Activated T-cell treated with anti-CD3 and anti-CD28 coated beads, Interleukin-2, amount 50 U/mL, for 4 hours (primary cell): ENCODE data around the gene TC2N. TPM values are rescaled to one million over a fixed set of nuclear protein-coding genes. Genes with fewer than 3 reads are reported as not detected.
A peak's percentile ranks its signal among the peaks of the same experiment; 100 is the strongest.
"Not testable (repeated sequence)": the region's sequence is repeated elsewhere in the genome, so short reads cannot be mapped to it uniquely, and the experiment has no call there.

Experiments
- ATAC-seq, 2 donors: fragments of 200-7000 bp; cut with Tn5 transposase; one replicate each; pipeline ENCODE4 v1.10.0; 2021
- DNase-seq: peaks from one replicate; pipeline ENCODE4 v3.0.0-alpha.2; 2020
- H3K27me3 Mint-ChIP-seq: one replicate; pipeline ENCODE4 v1.8.0; 2021; ENCODE audit warnings: low read depth, mixed read lengths
- H3K36me3 Mint-ChIP-seq: one replicate; pipeline ENCODE4 v1.8.0; 2022; ENCODE audit warnings: mixed read lengths; ENCODE audit not compliant: insufficient read depth
- H3K4me1 Mint-ChIP-seq: one replicate; pipeline ENCODE4 v1.8.0; 2021; ENCODE audit warnings: low read depth, mixed read lengths
- H3K4me3 Mint-ChIP-seq: one replicate; pipeline ENCODE4 v1.8.0; 2021; ENCODE audit warnings: mild to moderate bottlenecking, moderate library complexity, mixed read lengths
- H3K9me3 Mint-ChIP-seq: one replicate; pipeline ENCODE4 v1.8.0; 2021; ENCODE audit warnings: mixed read lengths
- total RNA-seq, 3 donors: library from RNA; stranded (reverse); gene quantifications; one replicate each; pipeline ENCODE4 v1.2.1, GENCODE V29; 2021

Gene TC2N
- total RNA-seq, 3 donors from 2014 or later: 9.4 to 12.9 (median 10.7) TPM

DNA sequence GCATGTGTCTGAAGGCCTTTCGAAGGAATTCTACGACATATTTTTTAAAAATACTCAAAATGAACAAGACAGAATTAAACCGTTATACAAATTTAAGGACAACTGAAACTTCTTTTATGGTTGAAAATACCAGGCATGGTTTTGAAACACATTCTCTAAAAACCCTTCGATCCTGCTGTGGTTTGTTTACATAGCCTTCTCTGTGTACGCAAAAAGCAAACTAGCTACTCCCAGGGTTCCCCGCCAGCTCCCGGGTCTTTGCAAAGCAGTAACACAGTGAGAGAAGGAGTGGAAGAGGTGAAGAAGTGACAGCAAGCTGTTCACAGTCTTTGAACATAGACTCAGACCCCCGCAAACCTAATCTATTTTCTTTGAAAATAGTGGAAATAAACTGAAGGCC lies 2.2 kb upstream of the TC2N start:
- ATAC-seq (no peak), DNase-seq (no peak)
- peaks cover 94% of the 10 kb centered on the region for H3K4me1 Mint-ChIP-seq
- H3K4me3 Mint-ChIP-seq: peak overlapping the region; percentile 75
- H3K36me3 Mint-ChIP-seq: no peaks in the 10 kb centered on the region
- no peaks in the 10 kb centered on the region for H3K9me3 Mint-ChIP-seq
- H3K27me3 Mint-ChIP-seq: no peaks in the 10 kb centered on the region

DNA sequence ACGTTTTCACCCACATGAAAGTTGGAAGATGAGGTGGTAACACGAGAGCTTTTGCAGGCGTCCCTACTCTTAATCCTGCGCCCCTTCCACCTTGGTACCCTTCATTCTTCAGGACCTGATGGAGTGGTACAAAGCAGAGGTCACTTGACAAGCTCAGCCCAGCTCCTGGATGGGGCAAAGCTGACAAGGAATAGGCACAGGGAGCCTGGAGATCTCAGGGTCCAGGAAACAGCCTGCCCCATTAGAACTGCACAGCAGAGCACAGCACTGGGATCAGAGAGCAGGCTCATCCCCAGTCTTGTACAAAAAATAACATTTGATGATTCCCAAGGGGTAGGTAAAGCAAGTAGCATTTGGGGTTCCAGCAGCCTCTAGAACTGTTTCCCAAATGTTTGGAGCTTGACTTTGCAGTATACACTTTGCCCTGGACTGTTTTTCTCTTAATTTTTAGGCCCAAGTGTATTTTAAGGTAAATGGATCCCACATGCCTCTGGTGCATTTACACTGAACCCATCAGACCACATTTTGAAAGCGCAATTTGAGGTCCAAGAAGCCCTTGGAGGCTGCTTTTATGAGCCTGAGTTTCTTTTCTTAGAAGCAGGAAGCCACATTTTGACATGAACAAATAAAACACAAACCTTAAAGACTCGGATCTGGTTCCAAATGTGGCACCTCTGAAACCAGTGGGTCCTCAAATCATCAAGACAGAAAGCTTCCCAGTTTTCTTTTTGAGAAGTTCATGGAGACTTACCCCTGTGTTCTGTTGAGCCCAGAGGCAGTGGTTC lies 633 bp downstream of the TC2N start:
- peaks cover 8% of the 10 kb centered on the region for H3K36me3 Mint-ChIP-seq
- no peak for DNase-seq
- no peaks in the 10 kb centered on the region for H3K9me3 Mint-ChIP-seq
- peak; percentile 2 to 16 for ATAC-seq
- H3K4me3 Mint-ChIP-seq: peak overlapping the region; percentile 83
- peaks cover 93% of the 10 kb centered on the region for H3K4me1 Mint-ChIP-seq
- H3K27me3 Mint-ChIP-seq: no peaks in the 10 kb centered on the region

- peaks cover 94% of the 10 kb centered on the region for H3K4me1 Mint-ChIP-seq
- DNase-seq: no peak
- ATAC-seq: peak; percentile 32 to 33
- H3K27me3 Mint-ChIP-seq: no peaks in the 10 kb centered on the region
- peak overlapping the region; percentile 83 for H3K4me3 Mint-ChIP-seq
- H3K9me3 Mint-ChIP-seq: no peaks in the 10 kb centered on the region
- peaks cover 8% of the 10 kb centered on the region for H3K36me3 Mint-ChIP-seq
These were observed 1.3 kb downstream of the TC2N start for GRCh38 chr14:91866061-91866460.

GRCh38 chr14:91862417-91862816 lies 4.9 kb downstream of the TC2N start:
- Mint-ChIP-seq H3K27me3 (no peaks in the 10 kb centered on the region), H3K4me3 (peak overlapping the region; percentile 54), H3K4me1 (peaks cover 91% of the 10 kb centered on the region), H3K36me3 (peaks cover 27% of the 10 kb centered on the region), H3K9me3 (no peaks in the 10 kb centered on the region)
- DNase-seq (no peak), ATAC-seq (no peak)

DNA sequence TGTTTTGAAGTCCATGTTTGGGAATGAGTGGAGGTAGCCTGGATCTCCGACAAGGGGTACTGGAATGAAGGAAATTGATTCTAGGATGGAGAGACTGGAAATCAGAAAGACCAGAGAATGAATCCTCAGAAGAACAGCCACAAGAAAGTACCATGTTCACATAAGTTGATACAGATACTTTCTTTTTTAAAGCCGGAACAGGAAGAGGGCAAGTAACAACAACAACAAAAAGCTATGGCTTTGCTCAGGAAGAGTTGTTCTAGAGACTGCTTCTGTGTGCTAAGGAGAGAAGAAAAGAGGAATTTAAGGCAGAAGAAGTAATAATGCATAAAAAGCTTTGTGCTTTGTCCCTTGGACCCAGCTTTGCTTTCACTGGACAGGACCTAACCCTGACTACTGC lies 6.2 kb downstream of the TC2N start:
- Mint-ChIP-seq H3K4me3 (peak overlapping the region; percentile 51), H3K27me3 (no peaks in the 10 kb centered on the region), H3K4me1 (peaks cover 88% of the 10 kb centered on the region), H3K9me3 (no peaks in the 10 kb centered on the region), H3K36me3 (peaks cover 29% of the 10 kb centered on the region)
- DNase-seq (no peak), ATAC-seq (no peak)

- Mint-ChIP-seq H3K4me1 (peaks cover 92% of the 10 kb centered on the region), H3K9me3 (no peaks in the 10 kb centered on the region), H3K27me3 (no peaks in the 10 kb centered on the region), H3K4me3 (no peak overlapping the region), H3K36me3 (peaks cover 36% of the 10 kb centered on the region)
- ATAC-seq: no peak
- DNase-seq: no peak
These were observed 7.1 kb downstream of the TC2N start for GRCh38 chr14:91860238-91860637.

- peaks cover 43% of the 10 kb centered on the region for H3K36me3 Mint-ChIP-seq
These were observed 8.6 kb downstream of the TC2N start for GRCh38 chr14:91858536-91859275.

DNA sequence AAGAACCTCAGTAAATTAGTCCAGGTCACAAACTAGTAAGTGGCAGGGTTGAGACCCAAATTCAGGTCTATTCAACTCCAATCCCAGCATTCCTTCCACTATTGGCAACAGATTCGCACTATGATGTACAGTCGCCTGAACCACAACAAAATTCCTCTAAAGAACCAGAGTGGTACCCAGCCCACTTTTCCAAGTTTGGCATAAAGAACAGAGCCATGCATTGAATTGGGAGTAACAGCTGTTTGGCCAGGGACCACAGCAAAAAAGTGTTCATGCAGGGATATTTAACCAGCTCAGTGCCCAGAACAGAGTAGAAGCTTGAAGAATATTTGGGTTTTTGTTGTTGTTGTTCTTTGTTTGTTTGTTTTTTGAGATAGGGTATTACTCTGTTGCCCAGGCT lies 9.7 kb downstream of the TC2N start:
- H3K4me1 Mint-ChIP-seq: peaks cover 89% of the 10 kb centered on the region
- no peaks in the 10 kb centered on the region for H3K27me3 Mint-ChIP-seq
- no peaks in the 10 kb centered on the region for H3K9me3 Mint-ChIP-seq
- ATAC-seq: no peak
- peaks cover 38% of the 10 kb centered on the region for H3K36me3 Mint-ChIP-seq
- DNase-seq: no peak
- H3K4me3 Mint-ChIP-seq: no peak overlapping the region

More at GRCh38 chr14:91858536-91859275, 8.6 kb downstream of the TC2N start:
- no peak for DNase-seq
- peaks cover 89% of the 10 kb centered on the region for H3K4me1 Mint-ChIP-seq
- peak; percentile 66 to 72 for ATAC-seq
- H3K9me3 Mint-ChIP-seq: no peaks in the 10 kb centered on the region
- no peaks in the 10 kb centered on the region for H3K27me3 Mint-ChIP-seq
- no peak overlapping the region for H3K4me3 Mint-ChIP-seq

- H3K27me3 Mint-ChIP-seq: no peaks in the 10 kb centered on the region
- no peak overlapping the region for H3K4me3 Mint-ChIP-seq
- H3K36me3 Mint-ChIP-seq: peaks cover 41% of the 10 kb centered on the region
- DNase-seq: no peak
- H3K9me3 Mint-ChIP-seq: no peaks in the 10 kb centered on the region
- peaks cover 69% of the 10 kb centered on the region for H3K4me1 Mint-ChIP-seq
- ATAC-seq: no peak
These were observed 12.9 kb downstream of the TC2N start for GRCh38 chr14:91854327-91854934.

GRCh38 chr14:91851563-91851962 lies 15.8 kb downstream of the TC2N start:
- ATAC-seq: no peak
- Mint-ChIP-seq H3K36me3 (peaks cover 42% of the 10 kb centered on the region), H3K27me3 (no peaks in the 10 kb centered on the region), H3K4me3 (no peak overlapping the region), H3K4me1 (peaks cover 61% of the 10 kb centered on the region), H3K9me3 (no peaks in the 10 kb centered on the region)
- no peak for DNase-seq

DNA sequence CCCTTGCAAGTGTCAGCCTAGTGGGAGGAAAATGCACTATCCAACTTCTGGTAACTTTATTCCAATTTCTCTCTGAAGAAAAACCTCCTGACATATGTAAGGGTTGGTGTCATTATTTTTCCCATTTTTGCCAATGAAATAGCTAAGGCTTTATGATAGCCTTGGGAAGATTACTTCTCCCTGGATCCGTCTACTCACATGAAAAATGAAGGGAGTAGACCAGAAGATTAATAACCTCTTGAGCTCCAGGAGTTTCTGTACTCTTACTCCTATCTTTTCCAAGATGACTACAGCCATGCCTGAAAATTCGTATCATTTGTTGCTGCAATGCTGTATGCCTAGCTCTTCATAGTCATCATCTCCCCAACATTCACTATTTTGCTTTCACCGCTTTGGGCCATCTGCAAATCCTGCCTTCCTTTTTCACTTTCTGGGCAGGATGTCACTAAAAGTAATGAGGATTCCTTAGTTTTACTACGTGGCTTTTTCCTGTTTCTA lies 18.8 kb downstream of the TC2N start:
- peaks cover 32% of the 10 kb centered on the region for H3K36me3 Mint-ChIP-seq
- H3K27me3 Mint-ChIP-seq: no peaks in the 10 kb centered on the region
- ATAC-seq (no peak), DNase-seq (no peak)
- H3K4me3 Mint-ChIP-seq: no peak overlapping the region
- H3K9me3 Mint-ChIP-seq: no peaks in the 10 kb centered on the region
- peaks cover 46% of the 10 kb centered on the region for H3K4me1 Mint-ChIP-seq

- peaks cover 44% of the 10 kb centered on the region for H3K4me1 Mint-ChIP-seq
- H3K36me3 Mint-ChIP-seq: peaks cover 32% of the 10 kb centered on the region
These were observed 19.6 kb downstream of the TC2N start for GRCh38 chr14:91847693-91848092.

GRCh38 chr14:91845652-91846051 lies 21.7 kb downstream of the TC2N start:
- ATAC-seq (no peak), DNase-seq (no peak)
- Mint-ChIP-seq H3K9me3 (no peaks in the 10 kb centered on the region), H3K27me3 (no peaks in the 10 kb centered on the region), H3K4me1 (peaks cover 53% of the 10 kb centered on the region), H3K36me3 (peaks cover 30% of the 10 kb centered on the region), H3K4me3 (no peak overlapping the region)

More at GRCh38 chr14:91847693-91848092, 19.6 kb downstream of the TC2N start:
- ATAC-seq (no peak), DNase-seq (no peak)
- Mint-ChIP-seq H3K27me3 (no peaks in the 10 kb centered on the region), H3K9me3 (no peaks in the 10 kb centered on the region), H3K4me3 (no peak overlapping the region)

- not testable (repeated sequence) for H3K9me3 Mint-ChIP-seq, H3K4me3 Mint-ChIP-seq, H3K27me3 Mint-ChIP-seq, DNase-seq, ATAC-seq
- Mint-ChIP-seq H3K36me3 (peaks cover 31% of the 10 kb centered on the region), H3K4me1 (peaks cover 57% of the 10 kb centered on the region)
These were observed 22.3 kb downstream of the TC2N start for GRCh38 chr14:91845056-91845455.
